GM19463 (cell line): ENCODE data around the gene GRPEL1.
"Not testable (repeated sequence)": the region's sequence is repeated elsewhere in the genome, so short reads cannot be mapped to it uniquely, and the experiment has no call there.

Experiments
- ATAC-seq: cut with Tn5 transposase; IDR thresholded peaks from one replicate; pipeline ENCODE4 v1.9.1; 2021; ENCODE audit warnings: mild to moderate bottlenecking, moderate library complexity; ENCODE audit not compliant: unreplicated experiment

The GRPEL1 gene

GRCh38 chr4:7067452-7068278 lies at the start of gene GRPEL1:
Gene GRPEL1 (minus strand): TSS chr4:7068064. CDS start chr4:7068032, 32 bp downstream.
- ATAC-seq: peak; percentile 94

- no peak for ATAC-seq
These were observed 48.8 kb upstream of the GRPEL1 start for GRCh38 chr4:7116705-7117104.

- ATAC-seq: no peak
These were observed 47.9 kb upstream of the GRPEL1 start for GRCh38 chr4:7115557-7116340.

DNA sequence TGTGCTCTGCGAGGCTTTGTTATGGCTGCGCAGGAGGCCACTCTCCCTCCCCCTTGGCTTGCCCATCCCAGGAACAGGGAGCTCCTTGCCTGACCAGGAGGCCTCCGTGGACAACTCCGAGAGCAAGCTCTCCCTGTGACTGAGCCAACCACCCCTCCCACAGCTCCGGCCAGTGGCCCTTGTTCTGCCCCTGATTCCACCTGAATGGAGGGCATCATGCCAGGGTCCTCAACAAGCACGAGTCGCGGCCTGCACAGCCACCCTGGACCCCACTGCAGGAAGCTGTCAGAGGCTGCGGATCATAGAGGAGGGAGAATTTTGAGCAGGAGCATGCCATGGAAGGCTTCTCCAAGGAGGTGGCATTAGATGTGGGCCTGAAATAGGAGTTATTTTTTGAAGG lies 44.8 kb upstream of the GRPEL1 start:
- no peak for ATAC-seq

- no peak for ATAC-seq
These were observed 43.6 kb upstream of the GRPEL1 start for GRCh38 chr4:7111441-7111840.

- ATAC-seq: no peak
These were observed 42.7 kb upstream of the GRPEL1 start for GRCh38 chr4:7110546-7110945.

- no peak for ATAC-seq
These were observed 41.3 kb upstream of the GRPEL1 start for GRCh38 chr4:7109169-7109568.

GRCh38 chr4:7108660-7109059 lies 40.8 kb upstream of the GRPEL1 start:
- ATAC-seq: no peak

GRCh38 chr4:7108046-7108625 lies 40.3 kb upstream of the GRPEL1 start:
- ATAC-seq: no peak

GRCh38 chr4:7107166-7107905 lies 39.5 kb upstream of the GRPEL1 start:
- ATAC-seq: no peak

DNA sequence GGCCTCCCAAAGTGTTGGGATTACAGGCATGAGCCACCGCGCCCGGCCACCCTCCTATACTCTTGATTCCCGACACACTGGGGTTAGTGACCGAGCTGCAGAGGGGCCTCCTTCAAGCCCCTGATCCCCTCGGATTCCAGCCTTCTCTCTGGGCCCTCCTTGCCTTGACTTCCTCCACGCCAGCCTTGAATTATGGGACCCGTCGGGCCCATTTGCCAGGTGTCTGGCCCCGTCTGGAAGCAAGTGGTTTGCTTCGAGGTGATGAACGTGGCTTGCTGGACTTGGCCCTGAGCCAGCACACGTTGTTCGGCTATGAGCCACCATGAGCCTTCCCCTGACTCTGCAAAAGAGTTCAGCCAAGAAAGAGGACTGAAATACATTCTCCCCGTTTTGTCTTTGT lies 37.4 kb upstream of the GRPEL1 start:
- no peak for ATAC-seq

- no peak for ATAC-seq
These were observed 36.6 kb upstream of the GRPEL1 start for GRCh38 chr4:7104366-7105031.

- ATAC-seq: no peak
These were observed 35.9 kb upstream of the GRPEL1 start for GRCh38 chr4:7103607-7104365.

DNA sequence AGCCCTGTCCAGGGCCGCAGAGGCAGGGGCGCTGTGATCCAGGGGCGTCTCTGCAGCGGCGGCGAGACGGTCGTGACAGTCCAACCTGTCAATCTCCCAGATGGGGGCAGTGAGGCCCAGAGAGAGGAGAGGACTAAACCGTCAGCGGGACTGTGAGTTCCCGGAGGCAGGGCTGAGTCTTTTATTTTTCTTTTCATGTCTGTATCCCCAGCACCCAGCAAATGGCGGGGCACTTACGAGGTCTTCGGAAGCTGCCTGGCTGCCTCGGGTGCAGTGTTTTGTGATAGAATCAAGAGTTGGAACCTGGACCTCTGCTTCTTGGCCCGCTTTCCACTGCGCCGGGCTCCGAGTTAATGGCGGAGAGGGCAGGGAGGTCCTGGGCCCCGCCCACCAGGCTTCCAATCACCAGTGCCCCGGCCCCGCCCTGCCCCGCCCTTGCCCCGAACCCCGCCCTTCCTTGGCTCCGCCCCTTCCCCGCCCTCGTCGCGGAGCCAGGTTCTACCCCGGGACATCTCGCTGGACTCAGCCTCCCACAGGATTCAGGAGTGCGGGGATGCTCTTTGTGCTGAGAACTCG lies 35.3 kb upstream of the GRPEL1 start:
- peak; percentile 86 for ATAC-seq

GRCh38 chr4:7102516-7102909 lies 34.6 kb upstream of the GRPEL1 start:
- not testable (repeated sequence) for ATAC-seq

GRCh38 chr4:7101692-7102515 lies 34.0 kb upstream of the GRPEL1 start:
- ATAC-seq: peak; percentile 69

DNA sequence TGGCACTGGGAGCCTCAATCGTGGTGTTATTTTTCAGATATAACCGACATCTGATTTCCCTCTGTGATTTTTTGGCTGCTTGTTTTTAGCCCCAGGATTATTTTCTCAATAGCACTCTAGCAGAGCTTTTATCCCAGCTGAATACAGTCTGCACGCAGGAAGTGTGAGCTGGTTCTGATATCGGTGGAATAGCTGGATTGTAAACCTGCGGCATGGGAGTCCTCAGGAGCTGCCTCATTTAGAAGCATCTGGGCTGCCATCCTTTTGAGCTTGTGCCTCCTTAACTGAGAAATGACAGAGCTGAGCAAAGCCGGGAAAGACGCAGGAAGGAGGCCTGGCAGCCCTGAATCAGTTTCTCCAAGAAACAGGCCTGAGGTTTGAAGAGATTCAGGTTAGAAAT lies 28.4 kb upstream of the GRPEL1 start:
- ATAC-seq: no peak

DNA sequence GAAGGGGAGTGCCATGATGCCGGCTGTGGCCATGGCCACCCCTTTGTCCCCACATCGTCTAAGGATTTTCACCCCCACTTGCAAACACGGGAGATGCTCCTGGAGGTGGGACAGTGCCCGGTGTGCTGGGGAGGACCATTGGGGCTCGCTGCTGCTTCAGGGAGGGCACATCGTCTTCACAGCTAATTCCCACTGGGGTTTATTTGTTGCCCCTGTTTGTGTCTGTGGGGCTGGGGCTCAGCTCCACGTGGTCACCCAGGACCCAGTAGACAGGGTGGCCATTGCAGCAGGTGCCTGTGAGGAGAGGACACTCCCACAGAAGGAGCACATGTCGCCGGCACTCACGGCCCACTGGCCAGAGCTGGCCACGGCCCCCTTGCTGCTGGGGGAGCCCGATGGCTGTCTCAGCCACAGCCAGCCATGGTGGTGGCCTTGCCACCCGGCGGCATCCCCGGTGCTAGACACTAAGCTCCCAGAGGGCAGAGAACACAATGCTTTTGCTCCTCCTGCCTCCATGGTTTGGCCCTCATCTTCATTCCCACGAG lies 27.8 kb upstream of the GRPEL1 start:
- no peak for ATAC-seq
